ENCODE data around the gene MAP2K5.

- no peak for TF ChIP-seq SREBF2 (IDR thresholded peaks at IDR 0.05)
- TF ChIP-seq CTCF (IDR thresholded peaks at IDR 0.05): no peak
- TF ChIP-seq POLR2A (IDR thresholded peaks at IDR 0.05; ENCODE audit: low read length): no peak
- TF ChIP-seq MAX (IDR thresholded peaks at IDR 0.05): no peak
- no peak for TF ChIP-seq CEBPB (IDR thresholded peaks at IDR 0.05)
These were observed 298.4 kb downstream of the MAP2K5 start for GRCh38 chr15:67840749-67841512.
